Endothelial cell of umbilical vein (primary cell): Measurements from ENCODE around the gene DENND6A. TPM values are rescaled to one million over a fixed set of nuclear protein-coding genes. Genes with fewer than 3 reads are reported as not detected.

Experiments
- BruUV-seq: library from RNA; stranded (reverse); fragments of 400-500 nt; replicated peaks from 2 replicates; lab custom pipeline; 2021; lab: Mats Ljungman, UMichigan
- CTCF ChIA-PET: fragments of 300-600, 350-600 bp; sonication (Branson Sonifier 250); formaldehyde crosslinking; loops from one replicate; lab custom pipeline; 2021; ENCODE audit warnings: antibody characterized with exemption, inconsistent platforms; lab: Charles Lee
- POLR2A ChIA-PET: fragments of 300-600, 350-600 bp; sonication (Branson Sonifier 250); formaldehyde crosslinking; loops from one replicate; lab custom pipeline; 2021; ENCODE audit warnings: antibody characterized with exemption, inconsistent platforms; lab: Charles Lee
- DNase-seq: peaks from one replicate; pipeline ENCODE4 v3.0.0-alpha.2; 2011; ENCODE audit warnings: low read depth, low spot score
- FAIRE-seq: peaks from 2 replicates; lab custom pipeline; 2011; peaks lifted over from hg19 to GRCh38; lab: Jason Lieb, UNC
- H2AFZ ChIP-seq: 2 replicates; pipeline ENCODE4 v1.6.0; 2012; ENCODE audit warnings: low read depth, low read length, control low read depth, inconsistent platforms
- H3K27ac ChIP-seq: 2 replicates; pipeline ENCODE4 v1.5.1; 2011; ENCODE audit warnings: low read depth, mild to moderate bottlenecking, control low read depth, low read length, moderate library complexity; ENCODE audit not compliant: insufficient read depth
- H3K27me3 ChIP-seq, 2 experiments: 2 replicates each; pipeline versions ENCODE4 v1.6.0 to v1.6.1; 2011; ENCODE audit warnings: low read length in 2 of 2, mixed read lengths in 1 of 2; ENCODE audit not compliant: control insufficient read depth in 2 of 2, insufficient read depth in 2 of 2
- H3K36me3 ChIP-seq, 2 experiments: 2 replicates in 1 of 2; 3 replicates in 1 of 2; pipeline ENCODE4 v1.5.1; 2011; ENCODE audit warnings: low read length in 2 of 2, mild to moderate bottlenecking in 1 of 2, moderate library complexity in 1 of 2; ENCODE audit not compliant: control insufficient read depth in 2 of 2, insufficient read depth in 2 of 2; ENCODE audit errors: extremely low read depth in 1 of 2
- H3K4me1 ChIP-seq: 3 replicates; pipeline ENCODE4 v1.5.1; 2011; ENCODE audit warnings: mild to moderate bottlenecking, low read length; ENCODE audit not compliant: control insufficient read depth, insufficient read depth; ENCODE audit errors: extremely low read depth
- H3K4me2 ChIP-seq: 2 replicates; pipeline ENCODE4 v1.6.1; 2011; ENCODE audit warnings: low read length, control low read depth, mixed read lengths; ENCODE audit not compliant: insufficient read depth
- H3K4me3 ChIP-seq, 3 experiments: fragments of 200-600 bp in 1 of 3; sonication (generic), shearing (Covaris generic) in 1 of 3; replicated peaks in 1 of 3; 2 replicates each; pipeline ENCODE4 v1.5.1; 2011 to 2016; ENCODE audit warnings: control low read depth in 3 of 3, low read length in 3 of 3, mild to moderate bottlenecking in 2 of 3, inconsistent platforms in 1 of 3, low read depth in 1 of 3, moderate library complexity in 1 of 3; ENCODE audit not compliant: insufficient read depth in 1 of 3
- H3K79me2 ChIP-seq: 2 replicates; pipeline ENCODE4 v1.6.0; 2012; ENCODE audit warnings: low read length, inconsistent platforms; ENCODE audit not compliant: control insufficient read depth, insufficient read depth
- H3K9ac ChIP-seq: replicated peaks from 2 replicates; pipeline ENCODE3; 2011; ENCODE audit warnings: low read length, control low read depth; ENCODE audit not compliant: insufficient read depth; ENCODE audit errors: extremely low read depth
- H3K9me1 ChIP-seq: replicated peaks from 3 replicates; pipeline ENCODE4 v1.6.0; 2011; ENCODE audit warnings: mild to moderate bottlenecking, low read length; ENCODE audit not compliant: control insufficient read depth, insufficient read depth; ENCODE audit errors: extremely low read depth
- H3K9me3 ChIP-seq: replicated peaks from 2 replicates; pipeline ENCODE4 v1.5.1; 2012; ENCODE audit warnings: low read length, inconsistent platforms; ENCODE audit not compliant: control insufficient read depth, insufficient read depth
- H4K20me1 ChIP-seq: replicated peaks from 2 replicates; pipeline ENCODE3; 2011; ENCODE audit warnings: mild to moderate bottlenecking, low read length; ENCODE audit not compliant: control insufficient read depth, insufficient read depth; ENCODE audit errors: extremely low read depth
- CTCF ChIP-seq, 2 donors: IDR thresholded peaks; 1 replicate in 1 of 2; 2 replicates in 1 of 2; pipeline ENCODE4 v1.5.1; 2011; ENCODE audit warnings: low read length in 2 of 2, mild to moderate bottlenecking in 2 of 2, moderate library complexity in 2 of 2, control low read depth in 1 of 2, inconsistent platforms in 1 of 2, low read depth in 1 of 2; ENCODE audit not compliant: insufficient read depth in 1 of 2; ENCODE audit errors: extremely low read depth in 1 of 2
- EZH2 ChIP-seq: IDR thresholded peaks from 2 replicates; pipeline ENCODE4 v1.6.1; 2012; ENCODE audit warnings: borderline replicate concordance, low read depth, mild to moderate bottlenecking, moderate library complexity, low read length, inconsistent platforms; ENCODE audit not compliant: severe bottlenecking
- FOS ChIP-seq: IDR thresholded peaks from 2 replicates; pipeline ENCODE4 v1.6.1; 2011; ENCODE audit warnings: mild to moderate bottlenecking, low read length, moderate library complexity, borderline replicate concordance; ENCODE audit not compliant: insufficient read depth
- GATA2 ChIP-seq: IDR thresholded peaks from 2 replicates; pipeline ENCODE4 v1.7.0; 2011; ENCODE audit warnings: low read depth, mild to moderate bottlenecking, moderate library complexity, mixed read lengths, low read length; ENCODE audit not compliant: insufficient read length, insufficient read depth
- JUN ChIP-seq: IDR thresholded peaks from 2 replicates; pipeline ENCODE4 v1.6.1; 2011; ENCODE audit warnings: borderline replicate concordance, low read depth; ENCODE audit not compliant: insufficient read length, insufficient read depth
- MYC ChIP-seq: IDR thresholded peaks from one replicate; pipeline ENCODE4 v1.6.1; 2011; ENCODE audit warnings: mild to moderate bottlenecking, low read depth, low read length
- POLR2A ChIP-seq: IDR thresholded peaks from 2 replicates; pipeline ENCODE4 v1.6.1; 2012; ENCODE audit warnings: low read depth, mild to moderate bottlenecking, control low read depth, low read length
- POLR2AphosphoS5 ChIP-seq: IDR thresholded peaks from 2 replicates; pipeline ENCODE4 v1.6.1; 2012; ENCODE audit warnings: low read depth, mild to moderate bottlenecking, control low read depth, low read length, moderate library complexity; ENCODE audit not compliant: insufficient read depth
- dilution Hi-C: fragments of 300-500 bp; cut with MboI; formaldehyde crosslinking; loops from one replicate; pipeline ENCODE4 v1.15.0; 2019; ENCODE audit warnings: low sequenced_read_pairs; ENCODE audit not compliant: extremely low pct_ligation_motif_present
- intact Hi-C: fragments of 100-400 bp; cut with micrococcal nuclease; formaldehyde crosslinking; loops from one replicate; pipeline ENCODE4 v1.10.0; 2022
- polyA plus RNA-seq, 4 experiments: library from polyadenylated mRNA; depleted of rRNA in 3 of 4; stranded (reverse) in 3 of 4; unstranded in 1 of 4; fragments of >200 nt; gene quantifications; 2 replicates each; pipeline versions ENCODE4 v1.2.1 to v1.2.3, GENCODE V29; 2011 to 2012; ENCODE audit warnings: missing spikeins in 1 of 4
- total RNA-seq: library from RNA; stranded (reverse); gene quantifications from 2 replicates; pipeline ENCODE4 v1.2.3, GENCODE V29; 2021
- TF ChIP-seq, protein P1 (sequence below): IDR thresholded peaks from 2 replicates; pipeline ENCODE4 v1.6.1; 2011; ENCODE audit not compliant: insufficient read depth, insufficient read length

The DENND6A gene
- total and polyA plus RNA-seq, 2 donors (not counting 3 experiments of a cell fraction or from before 2014, with no cell fraction given) = 12.7 to 25.0 TPM

DNA sequence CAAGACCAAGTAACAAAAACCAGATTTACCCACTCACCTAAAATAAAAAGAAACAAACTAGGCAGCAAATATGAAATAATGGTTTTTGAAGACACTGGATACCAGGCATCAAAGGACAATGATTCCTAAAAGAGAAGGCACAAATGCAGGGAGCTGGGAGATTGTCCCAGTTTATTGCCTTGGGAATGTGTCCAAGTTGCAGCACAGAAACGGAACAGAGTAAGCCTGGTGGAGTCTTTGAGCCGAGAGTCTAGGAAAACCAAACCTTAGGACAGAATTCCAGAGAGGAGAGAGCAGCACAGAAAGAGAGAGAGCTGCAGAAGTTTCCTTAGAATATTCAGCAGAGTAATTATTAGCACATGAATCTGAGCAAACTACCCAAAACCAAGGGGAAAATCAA is 87.9 kb downstream of the DENND6A start:
- no peak overlapping the region for H3K4me2 ChIP-seq
- no peak overlapping the region for H3K9ac ChIP-seq
- dilution Hi-C loops = no loop called here
- no peaks in the 10 kb centered on the region for H3K79me2 ChIP-seq
- ChIA-PET POLR2A (interaction anchor here (0.6 kb wide), 1 partner anchor 8 kb away, joined by 5 read pairs; no protein-coding TSS in a partner anchor), CTCF (no interaction called here)
- no peaks in the 10 kb centered on the region for H3K9me3 ChIP-seq
- no peak for TF ChIP-seq MYC
- no peak for TF ChIP-seq CTCF (IDR thresholded peaks at IDR 0.05; ENCODE audit: extremely low read depth in 1 of 2, insufficient read depth in 1 of 2, low read depth in 1 of 2, low read length in 2 of 2)
- no peak for TF ChIP-seq POLR2A
- TF ChIP-seq POLR2AphosphoS5 = no peak
- TF ChIP-seq JUN = no peak
- TF ChIP-seq, protein P1, sequence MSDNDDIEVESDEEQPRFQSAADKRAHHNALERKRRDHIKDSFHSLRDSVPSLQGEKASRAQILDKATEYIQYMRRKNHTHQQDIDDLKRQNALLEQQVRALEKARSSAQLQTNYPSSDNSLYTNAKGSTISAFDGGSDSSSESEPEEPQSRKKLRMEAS = no peak
- no peak for TF ChIP-seq GATA2
- TF ChIP-seq FOS = no peak
- no peak for TF ChIP-seq EZH2
- H2AFZ ChIP-seq = no peak overlapping the region
- BruUV-seq = no TSS peak
- intact Hi-C loops = no loop called here
- DNase-seq = no peak
- H3K27me3 ChIP-seq = no peaks in the 10 kb centered on the region
- H3K9me1 ChIP-seq = no peaks in the 10 kb centered on the region
- H3K27ac ChIP-seq = no peak overlapping the region
- H3K4me1 ChIP-seq = no peaks in the 10 kb centered on the region
- no peak overlapping the region for H3K4me3 ChIP-seq
- H3K36me3 ChIP-seq = no peaks in the 10 kb centered on the region
- FAIRE-seq = no peak
- H4K20me1 ChIP-seq = no peaks in the 10 kb centered on the region
